Activated T-helper 17 cell treated with anti-CD3 and anti-CD28 coated beads, Interleukin-2, amount 50 U/mL, for 72 hours (primary cell): Measurements from ENCODE around the gene SCNN1A. TPM values are rescaled to one million over a fixed set of nuclear protein-coding genes. Genes with fewer than 3 reads are reported as not detected.

Experiments used
- ATAC-seq: fragments of 150-1000 bp; cut with Tn5 transposase; replicated peaks from 2 replicates; pipeline ENCODE4 v1.10.0; 2021; ENCODE audit warnings: mild to moderate bottlenecking, moderate library complexity
- H3K27ac Mint-ChIP-seq: one replicate; pipeline ENCODE4 v1.8.0; 2022; ENCODE audit warnings: mixed read lengths
- H3K27me3 Mint-ChIP-seq: one replicate; pipeline ENCODE4 v1.8.0; 2022; ENCODE audit warnings: mixed read lengths
- H3K36me3 Mint-ChIP-seq: one replicate; pipeline ENCODE4 v1.8.0; 2022; ENCODE audit warnings: low read depth, mild to moderate bottlenecking, mixed read lengths
- H3K4me1 Mint-ChIP-seq: one replicate; pipeline ENCODE4 v1.8.0; 2022; ENCODE audit warnings: mixed read lengths
- H3K4me3 Mint-ChIP-seq: one replicate; pipeline ENCODE4 v1.8.0; 2022; ENCODE audit warnings: mild to moderate bottlenecking, mixed read lengths
- H3K9me3 Mint-ChIP-seq: one replicate; pipeline ENCODE4 v1.8.0; 2022; ENCODE audit warnings: mixed read lengths
- total RNA-seq, 2 donors: library from RNA; stranded (reverse); gene quantifications; one replicate each; pipeline ENCODE4 v1.2.3, GENCODE V29; 2022

Gene SCNN1A
- total RNA-seq, 2 donors from 2014 or later = 1.6 TPM; not detected in 1

GRCh38 chr12:6330192-6330591, 45.2 kb downstream of the SCNN1A start:
- H3K27ac Mint-ChIP-seq = no peak overlapping the region

DNA sequence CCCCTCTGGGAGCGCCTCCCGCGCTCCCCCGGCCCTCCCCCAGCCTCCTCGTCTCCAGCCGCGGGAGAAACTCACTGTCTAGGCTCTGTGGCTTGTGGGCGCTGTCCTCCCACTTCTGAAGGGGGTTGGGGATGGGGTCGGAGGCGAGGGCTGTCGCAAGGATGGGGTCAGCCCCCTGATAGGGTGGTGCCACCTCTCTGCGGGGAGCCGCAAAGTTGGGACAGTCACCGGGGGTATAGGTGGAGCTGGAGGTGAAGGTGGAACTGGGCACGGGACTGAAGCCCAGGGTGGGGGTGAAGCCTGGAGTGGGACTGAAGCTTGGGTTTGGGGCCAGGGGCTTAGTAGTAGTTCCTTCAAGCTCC, 45.7 kb downstream of the SCNN1A start:
- Mint-ChIP-seq H3K36me3 (peaks cover 73% of the 10 kb centered on the region), H3K27ac (no peak overlapping the region), H3K4me3 (no peak overlapping the region), H3K9me3 (no peaks in the 10 kb centered on the region), H3K4me1 (peaks cover 35% of the 10 kb centered on the region), H3K27me3 (no peaks in the 10 kb centered on the region)
- ATAC-seq = no peak

More at GRCh38 chr12:6330192-6330591, 45.2 kb downstream of the SCNN1A start:
- Mint-ChIP-seq H3K4me3 (no peak overlapping the region), H3K36me3 (peaks cover 78% of the 10 kb centered on the region), H3K27me3 (no peaks in the 10 kb centered on the region), H3K9me3 (no peaks in the 10 kb centered on the region), H3K4me1 (peaks cover 34% of the 10 kb centered on the region)
- ATAC-seq = no peak

- Mint-ChIP-seq H3K4me1 (peaks cover 39% of the 10 kb centered on the region), H3K36me3 (peaks cover 68% of the 10 kb centered on the region), H3K9me3 (no peaks in the 10 kb centered on the region), H3K27ac (no peak overlapping the region), H3K27me3 (no peaks in the 10 kb centered on the region), H3K4me3 (no peak overlapping the region)
- no peak for ATAC-seq
Observed at GRCh38 chr12:6328945-6329702, 46.2 kb downstream of the SCNN1A start.

DNA sequence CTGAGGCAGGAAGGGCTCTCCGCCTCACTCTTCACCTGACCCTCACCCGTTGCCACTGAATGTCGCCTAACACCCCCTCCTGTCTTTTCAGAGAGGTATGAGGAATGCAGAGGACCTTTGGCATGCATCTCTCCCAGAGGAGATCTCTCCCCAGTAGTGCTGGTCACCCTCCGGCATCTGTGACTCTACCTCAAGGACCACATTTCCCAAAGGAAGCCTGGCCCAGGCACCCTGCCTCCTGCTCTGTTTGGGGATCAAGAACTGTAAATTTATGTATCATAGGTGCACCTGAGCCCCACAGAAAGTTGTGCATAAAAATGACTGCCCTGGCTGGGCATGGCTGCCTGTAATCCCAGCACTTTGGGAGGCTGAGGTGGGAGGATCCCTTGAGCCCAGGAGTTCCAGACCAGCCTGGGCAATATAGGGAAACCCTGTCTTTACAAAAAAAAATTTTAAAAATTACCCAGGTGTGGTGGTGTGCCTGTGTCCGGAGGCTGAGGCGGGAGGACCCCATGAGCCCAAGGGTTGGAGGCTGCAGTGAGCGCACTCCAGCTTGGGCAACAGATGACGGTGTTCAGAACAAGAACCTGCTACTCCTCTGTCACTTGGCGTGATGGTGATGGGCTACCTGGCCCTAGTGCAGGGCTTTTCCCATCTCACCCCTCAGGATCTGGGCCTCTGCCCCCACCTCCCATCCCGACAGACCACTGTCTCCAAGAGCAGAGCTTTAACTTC, 47.2 kb downstream of the SCNN1A start:
- Mint-ChIP-seq H3K27me3 (no peaks in the 10 kb centered on the region), H3K9me3 (no peaks in the 10 kb centered on the region), H3K27ac (no peak overlapping the region), H3K4me1 (peaks cover 38% of the 10 kb centered on the region), H3K36me3 (peaks cover 59% of the 10 kb centered on the region), H3K4me3 (no peak overlapping the region)
- no peak for ATAC-seq

- Mint-ChIP-seq H3K27ac (no peak overlapping the region), H3K4me3 (no peak overlapping the region), H3K27me3 (no peaks in the 10 kb centered on the region), H3K9me3 (no peaks in the 10 kb centered on the region), H3K36me3 (peaks cover 51% of the 10 kb centered on the region), H3K4me1 (peaks cover 35% of the 10 kb centered on the region)
- ATAC-seq = no peak
Observed at GRCh38 chr12:6327229-6328041, 47.9 kb downstream of the SCNN1A start.

GRCh38 chr12:6326316-6327228, 48.8 kb downstream of the SCNN1A start:
- H3K27me3 Mint-ChIP-seq = no peaks in the 10 kb centered on the region
- ATAC-seq = no peak
- peaks cover 35% of the 10 kb centered on the region for H3K4me1 Mint-ChIP-seq

GRCh38 chr12:6324936-6325750, 50.2 kb downstream of the SCNN1A start:
- H3K27ac Mint-ChIP-seq = peak overlapping the region; percentile 75
- no peaks in the 10 kb centered on the region for H3K9me3 Mint-ChIP-seq
- H3K27me3 Mint-ChIP-seq = no peaks in the 10 kb centered on the region
- ATAC-seq = no peak
- H3K36me3 Mint-ChIP-seq = peaks cover 28% of the 10 kb centered on the region
- H3K4me3 Mint-ChIP-seq = peak overlapping the region; percentile 68
- H3K4me1 Mint-ChIP-seq = peaks cover 31% of the 10 kb centered on the region

More at GRCh38 chr12:6326316-6327228, 48.8 kb downstream of the SCNN1A start:
- Mint-ChIP-seq H3K4me3 (no peak overlapping the region), H3K36me3 (peaks cover 42% of the 10 kb centered on the region), H3K9me3 (no peaks in the 10 kb centered on the region), H3K27ac (peak overlapping the region; percentile 53)

DNA sequence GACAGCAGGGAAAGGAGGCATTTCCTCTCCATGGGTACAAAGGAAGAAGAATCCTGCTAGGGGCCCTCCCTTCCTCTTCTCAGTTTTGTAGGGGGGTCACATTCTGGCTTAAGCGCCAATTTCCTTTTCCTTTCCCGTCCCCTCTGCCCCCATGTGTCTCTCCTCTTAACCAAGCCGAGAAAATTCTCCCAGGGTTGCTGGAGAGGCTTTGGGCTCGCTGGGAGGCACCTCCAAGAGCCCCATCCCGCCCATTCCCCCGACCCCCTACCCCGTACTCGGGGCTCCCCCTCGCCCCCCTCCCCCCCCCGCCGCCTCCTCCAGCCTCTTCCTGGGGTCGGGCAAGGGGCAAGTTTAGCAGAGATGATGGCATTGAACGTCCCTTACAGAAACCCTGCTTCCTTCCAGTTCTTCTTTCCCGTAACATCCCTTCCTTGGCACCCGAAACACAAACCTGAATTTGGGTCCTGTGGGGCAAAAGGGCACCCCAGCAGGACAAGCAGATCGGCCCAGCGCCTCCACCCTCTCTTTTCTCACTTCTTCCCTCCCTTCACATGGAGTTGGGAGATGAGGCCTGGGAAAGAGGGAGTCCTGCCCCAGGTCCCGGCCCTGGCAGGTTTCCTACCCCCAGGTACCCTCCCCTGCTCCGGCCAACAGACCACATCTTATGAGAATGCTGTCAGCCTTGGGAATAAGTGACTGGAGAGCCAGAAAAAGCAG, 51.2 kb downstream of the SCNN1A start:
- Mint-ChIP-seq H3K36me3 (peaks cover 22% of the 10 kb centered on the region), H3K27me3 (no peaks in the 10 kb centered on the region), H3K27ac (peak overlapping the region; percentile 75), H3K4me3 (peak overlapping the region; percentile 68), H3K4me1 (peaks cover 31% of the 10 kb centered on the region), H3K9me3 (no peaks in the 10 kb centered on the region)
- no peak for ATAC-seq

DNA sequence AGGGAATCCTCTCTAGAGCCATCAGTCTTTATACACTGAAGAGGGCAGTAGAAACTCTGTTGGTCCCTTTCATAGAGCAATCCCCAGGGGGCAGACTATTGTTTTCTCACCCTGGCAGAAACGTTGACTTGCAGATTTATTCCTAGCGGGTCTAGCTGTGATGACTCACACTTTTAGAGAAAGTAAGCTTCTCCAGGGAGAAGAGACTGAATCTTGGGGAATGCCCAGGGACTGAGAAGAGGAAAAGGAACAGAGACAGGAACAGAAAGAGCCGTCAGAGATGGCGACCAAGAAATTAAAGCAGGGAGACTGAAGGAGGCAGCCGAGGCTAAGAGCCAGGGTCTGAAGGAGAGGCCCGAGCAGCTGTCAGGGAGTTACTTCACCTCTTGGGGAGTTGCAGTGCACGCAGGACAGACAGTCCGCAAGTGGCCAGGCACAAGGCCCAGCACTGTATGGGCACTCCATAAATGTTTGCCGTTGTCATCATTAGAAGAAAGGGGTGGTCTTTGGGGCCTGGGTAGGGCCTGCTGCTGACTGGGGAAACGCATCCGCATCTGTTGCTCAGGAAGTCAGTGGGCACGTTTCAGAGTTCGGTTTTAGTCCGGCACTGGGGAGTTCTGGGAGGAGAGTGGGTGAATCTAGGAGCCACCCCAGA, 51.9 kb downstream of the SCNN1A start:
- ATAC-seq = peak; percentile 71
- Mint-ChIP-seq H3K4me1 (peaks cover 31% of the 10 kb centered on the region), H3K9me3 (no peaks in the 10 kb centered on the region), H3K27ac (peak overlapping the region; percentile 75), H3K4me3 (peak overlapping the region; percentile 68), H3K36me3 (peaks cover 18% of the 10 kb centered on the region), H3K27me3 (no peaks in the 10 kb centered on the region)

DNA sequence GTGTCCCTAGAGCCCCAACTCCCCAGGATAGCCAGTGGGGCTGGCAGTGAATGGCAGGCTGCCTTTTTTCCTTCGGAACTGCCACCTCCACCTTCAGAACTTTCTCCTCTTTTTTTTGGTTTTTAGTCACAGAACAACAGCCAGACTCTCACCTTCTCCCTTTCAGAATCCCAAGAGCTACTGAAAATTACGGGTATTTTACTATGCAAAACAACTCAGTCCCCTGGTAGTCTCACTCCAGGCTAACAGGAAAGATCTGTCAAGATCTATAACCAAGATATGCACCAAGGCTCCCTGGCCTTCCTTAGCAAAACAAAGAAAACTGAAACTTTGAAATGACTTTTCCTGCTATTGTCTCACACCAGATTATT, 52.4 kb downstream of the SCNN1A start:
- Mint-ChIP-seq H3K4me3 (peak overlapping the region; percentile 68), H3K36me3 (peaks cover 13% of the 10 kb centered on the region), H3K4me1 (peaks cover 31% of the 10 kb centered on the region), H3K9me3 (no peaks in the 10 kb centered on the region), H3K27ac (peak overlapping the region; percentile 75), H3K27me3 (no peaks in the 10 kb centered on the region)
- peak; percentile 56 for ATAC-seq

- Mint-ChIP-seq H3K27me3 (no peaks in the 10 kb centered on the region), H3K9me3 (no peaks in the 10 kb centered on the region), H3K4me3 (no peak overlapping the region), H3K4me1 (peaks cover 31% of the 10 kb centered on the region), H3K27ac (peak overlapping the region; percentile 75), H3K36me3 (peaks cover 9% of the 10 kb centered on the region)
- peak; percentile 17 for ATAC-seq
Observed at GRCh38 chr12:6322352-6322751, 53.0 kb downstream of the SCNN1A start.

DNA sequence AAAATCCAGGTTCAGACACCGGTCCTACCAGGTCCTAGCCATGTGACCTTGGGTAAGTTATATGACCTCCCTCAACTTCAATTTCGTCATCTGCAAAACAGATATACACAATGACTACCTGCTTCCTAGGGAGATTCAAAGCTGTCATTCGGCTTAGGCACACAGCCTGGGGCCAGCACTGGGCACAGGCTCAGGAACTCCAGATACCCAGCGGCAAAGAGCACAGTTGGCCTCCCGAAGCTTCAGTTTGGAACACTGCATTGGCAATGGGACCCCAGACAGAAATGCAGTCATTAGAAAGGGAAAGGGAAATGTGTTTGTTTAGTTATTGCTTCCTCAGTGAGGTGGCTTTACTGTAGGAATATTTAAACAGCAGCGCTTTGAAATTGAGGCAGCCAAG, 53.5 kb downstream of the SCNN1A start:
- no peak overlapping the region for H3K27ac Mint-ChIP-seq
- ATAC-seq = no peak
- H3K36me3 Mint-ChIP-seq = peaks cover 8% of the 10 kb centered on the region
- H3K4me3 Mint-ChIP-seq = no peak overlapping the region
- H3K9me3 Mint-ChIP-seq = no peaks in the 10 kb centered on the region
- no peaks in the 10 kb centered on the region for H3K27me3 Mint-ChIP-seq
- H3K4me1 Mint-ChIP-seq = peaks cover 31% of the 10 kb centered on the region
